PC-9 (cell line): ENCODE results near the gene UBE2D4. TPM values are rescaled to one million over a fixed set of nuclear protein-coding genes. Genes with fewer than 3 reads are reported as not detected.

ENCODE experiments used
- BruUV-seq: library from RNA; stranded (reverse); fragments of 400-500 nt; replicated peaks from 2 replicates; lab custom pipeline; 2021; lab: Mats Ljungman, UMichigan
- CTCF ChIA-PET: fragments of 300-600 bp; sonication (Branson Sonifier 250); formaldehyde crosslinking; loops from one replicate; lab custom pipeline; 2022; ENCODE audit warnings: antibody characterized with exemption; lab: Charles Lee
- POLR2A ChIA-PET: fragments of 300-600 bp; sonication (Branson Sonifier 250); formaldehyde crosslinking; loops from one replicate; lab custom pipeline; 2022; ENCODE audit warnings: antibody characterized with exemption; ENCODE audit not compliant: unreplicated experiment; lab: Charles Lee
- DNase-seq, 2 experiments: peaks; one replicate each; pipeline versions ENCODE4 v3.0.0 to v3.0.0-alpha.2; 2015 to 2022; ENCODE audit warnings: mixed read lengths in 1 of 2
- H2AFZ ChIP-seq: fragments of 200-600 bp; sonication (generic); 2 replicates; pipeline ENCODE4 v1.8.1; 2017; ENCODE audit warnings: antibody characterized with exemption
- H3F3A ChIP-seq: fragments of 200-600 bp; sonication (generic); 2 replicates; pipeline ENCODE4 v1.8.1; 2017; ENCODE audit warnings: antibody characterized with exemption, mild to moderate bottlenecking, low read depth; ENCODE audit not compliant: insufficient read depth
- H3K27ac ChIP-seq: fragments of 200-600 bp; sonication (generic); 2 replicates; pipeline ENCODE4 v1.6.1; 2016; ENCODE audit warnings: mixed run types
- H3K27me3 ChIP-seq: fragments of 200-600 bp; sonication (generic); 2 replicates; pipeline ENCODE4 v1.6.1; 2016; ENCODE audit warnings: low read depth, mixed run types; ENCODE audit not compliant: insufficient read depth
- H3K36me3 ChIP-seq: fragments of 200-600 bp; sonication (generic); 2 replicates; pipeline ENCODE4 v1.6.1; 2016; ENCODE audit warnings: low read depth, mixed run types
- H3K4me1 ChIP-seq: fragments of 200-600 bp; sonication (generic); replicated peaks from 2 replicates; pipeline ENCODE4 v1.6.1; 2016; ENCODE audit warnings: mixed run types; ENCODE audit not compliant: insufficient read depth
- H3K4me2 ChIP-seq: fragments of 200-600 bp; sonication (generic); 2 replicates; pipeline ENCODE4 v1.6.1; 2017; ENCODE audit warnings: mixed run types
- H3K4me3 ChIP-seq: fragments of 200-600 bp; sonication (generic); 2 replicates; pipeline ENCODE4 v1.6.1; 2016; ENCODE audit warnings: mixed run types
- H3K79me2 ChIP-seq: fragments of 200-600 bp; sonication (generic); 2 replicates; pipeline ENCODE4 v1.6.1; 2017; ENCODE audit warnings: low read depth, mixed run types
- H3K9me2 ChIP-seq: fragments of 200-600 bp; sonication (generic); 2 replicates; pipeline ENCODE4 v1.8.1; 2017; ENCODE audit warnings: mild to moderate bottlenecking; ENCODE audit not compliant: insufficient read depth
- H3K9me3 ChIP-seq: fragments of 200-600 bp; sonication (generic); 2 replicates; pipeline ENCODE4 v1.8.1; 2016; ENCODE audit warnings: low read depth; ENCODE audit not compliant: insufficient read depth
- H4K20me1 ChIP-seq: fragments of 200-600 bp; sonication (generic); 2 replicates; pipeline ENCODE4 v1.8.1; 2017; ENCODE audit not compliant: insufficient read depth
- CTCF ChIP-seq: fragments of 200-600 bp; sonication (generic); conservative IDR thresholded peaks from 2 replicates; pipeline ENCODE4 v1.6.1; 2017; ENCODE audit warnings: mixed run types, antibody characterized with exemption, mild to moderate bottlenecking, moderate library complexity
- EZH2 ChIP-seq: fragments of 200-600 bp; sonication (generic); IDR thresholded peaks from 2 replicates; pipeline ENCODE4 v1.8.0; 2017; ENCODE audit warnings: antibody characterized with exemption, low read depth
- intact Hi-C: fragments of 100-400 bp; cut with micrococcal nuclease; formaldehyde crosslinking; loops from one replicate; pipeline ENCODE4 v1.10.0; 2022; ENCODE audit not compliant: unreplicated experiment
- total RNA-seq: library from RNA; stranded (reverse); gene quantifications from 2 replicates; pipeline ENCODE4 v1.2.3, GENCODE V29; 2021

Gene UBE2D4
- total RNA-seq, 1 experiment from 2014 or later = 17.1 TPM

GRCh38 chr7:43888993-43889945 lies 37.0 kb upstream of the UBE2D4 start:
- TF ChIP-seq EZH2 = no peak
- TF ChIP-seq CTCF = no peak
- Histone ChIP-seq H4K20me1 (peaks cover 48% of the 10 kb centered on the region), H3K9me2 (no peaks in the 10 kb centered on the region), H3K27ac (no peak overlapping the region), H3K4me3 (no peak overlapping the region), H3K4me2 (no peak overlapping the region), H3K9me3 (no peaks in the 10 kb centered on the region), H3K4me1 (peaks cover 10% of the 10 kb centered on the region; the same call in 1 of the 2 replicates), H3K79me2 (peaks cover 80% of the 10 kb centered on the region), H3K36me3 (peaks cover 34% of the 10 kb centered on the region), H3F3A (0 out of 2 replicates have a peak, but pooled peaks cover 12% of the 10 kb centered on the region), H3K27me3 (no peaks in the 10 kb centered on the region), H2AFZ (no peak overlapping the region)
- POLR2A ChIA-PET = no interaction called here
- BruUV-seq = no TSS peak
- no peak for DNase-seq
- intact Hi-C loops = no loop called here
- CTCF ChIA-PET = no interaction called here

- POLR2A ChIA-PET = no interaction called here
- H3K4me2 ChIP-seq = no peak overlapping the region
- 0 out of 2 replicates have a peak, but pooled peaks cover 12% of the 10 kb centered on the region for H3F3A ChIP-seq
- no peaks in the 10 kb centered on the region for H3K27me3 ChIP-seq
- peaks cover 54% of the 10 kb centered on the region for H4K20me1 ChIP-seq
- TF ChIP-seq CTCF (no peak), EZH2 (no peak)
- H3K9me3 ChIP-seq = no peaks in the 10 kb centered on the region
- CTCF ChIA-PET = no interaction called here
- DNase-seq = no peak
- intact Hi-C loops = loop anchor here (5.0 kb wide), 1 partner anchor 52 kb away; no protein-coding TSS in a partner anchor
- peaks cover 10% of the 10 kb centered on the region; the same call in 1 of the 2 replicates for H3K4me1 ChIP-seq
- no peak overlapping the region for H3K4me3 ChIP-seq
- peaks cover 88% of the 10 kb centered on the region for H3K79me2 ChIP-seq
- H3K27ac ChIP-seq = no peak overlapping the region
- H3K36me3 ChIP-seq = peaks cover 23% of the 10 kb centered on the region
- H3K9me2 ChIP-seq = no peaks in the 10 kb centered on the region
- BruUV-seq = no TSS peak
- H2AFZ ChIP-seq = no peak overlapping the region
These were observed 35.8 kb upstream of the UBE2D4 start for GRCh38 chr7:43890468-43890867.

GRCh38 chr7:43891069-43891955 lies 34.9 kb upstream of the UBE2D4 start:
- CTCF ChIA-PET = no interaction called here
- TF ChIP-seq CTCF (no peak), EZH2 (no peak)

More at GRCh38 chr7:43891069-43891955, 34.9 kb upstream of the UBE2D4 start:
- no peak overlapping the region for H3K4me3 ChIP-seq
- peaks cover 15% of the 10 kb centered on the region for H3K36me3 ChIP-seq
- no peak overlapping the region for H2AFZ ChIP-seq
- BruUV-seq = no TSS peak
- DNase-seq = no peak
- H3K27me3 ChIP-seq = no peaks in the 10 kb centered on the region
- intact Hi-C loops = loop anchor here (5.0 kb wide), 1 partner anchor 51 kb away; no protein-coding TSS in a partner anchor
- H3K9me2 ChIP-seq = no peaks in the 10 kb centered on the region
- H4K20me1 ChIP-seq = peaks cover 60% of the 10 kb centered on the region
- H3F3A ChIP-seq = 0 out of 2 replicates have a peak, but pooled peaks cover 12% of the 10 kb centered on the region
- peaks cover 10% of the 10 kb centered on the region; the same call in 1 of the 2 replicates for H3K4me1 ChIP-seq
- no peaks in the 10 kb centered on the region for H3K9me3 ChIP-seq
- POLR2A ChIA-PET = interaction anchor here (1.2 kb wide), 1 partner anchor 14 kb away, joined by 5 read pairs; no protein-coding TSS in a partner anchor
- H3K79me2 ChIP-seq = peaks cover 92% of the 10 kb centered on the region
- H3K27ac ChIP-seq = no peak overlapping the region; the same call in 1 of the 2 replicates
- no peak overlapping the region for H3K4me2 ChIP-seq
